Left ventricle myocardium inferior (tissue), 1 donor: ENCODE measurements around the gene PDE8A. TPM values are rescaled to one million over a fixed set of nuclear protein-coding genes. Genes with fewer than 3 reads are reported as not detected.

Experiments
- DNase-seq: peaks from one replicate; pipeline ENCODE4 v3.0.0-alpha.2; 2020
- H3K27ac ChIP-seq: fragments of 200-600 bp; replicated peaks from 2 replicates; pipeline ENCODE4 v1.8.0; 2021
- H3K27me3 ChIP-seq: fragments of 200-600 bp; 2 replicates; pipeline ENCODE4 v1.8.0; 2021; ENCODE audit warnings: low read depth
- H3K36me3 ChIP-seq: fragments of 200-600 bp; 2 replicates; pipeline ENCODE4 v1.8.0; 2021
- H3K4me1 ChIP-seq: fragments of 200-600 bp; 2 replicates; pipeline ENCODE4 v1.8.0; 2021
- H3K4me3 ChIP-seq: fragments of 200-600 bp; 2 replicates; pipeline ENCODE4 v1.8.0; 2021; ENCODE audit warnings: mild to moderate bottlenecking, moderate library complexity
- H3K9me3 ChIP-seq: fragments of 200-600 bp; replicated peaks from 2 replicates; pipeline ENCODE4 v1.8.0; 2021
- CTCF ChIP-seq: fragments of 200-600 bp; IDR thresholded peaks from 2 replicates; pipeline ENCODE4 v1.8.0; 2021; ENCODE audit warnings: antibody characterized with exemption, mild to moderate bottlenecking, borderline replicate concordance
- intact Hi-C: fragments of 100-400 bp; cut with micrococcal nuclease; formaldehyde crosslinking; loops from one replicate; pipeline ENCODE4 v1.11.0; 2022
- total RNA-seq: library from RNA; stranded (reverse); fragmentation: NEBNext Ultra II Directional; extraction: Animal tissue kit (Norgen Biotek cat#: 25700); gene quantifications from one replicate; pipeline ENCODE4 v1.2.1, GENCODE V29; 2021
- donor health status: DM: no; HTN: yes; CAD: no; lungs with severe emphysema.

Gene PDE8A
- total RNA-seq, 1 donor from 2014 or later = 17.8 TPM

GRCh38 chr15:85006201-85006600, 24.5 kb downstream of the PDE8A start:
- H3K4me1 ChIP-seq = peaks cover 98% of the 10 kb centered on the region
- no peaks in the 10 kb centered on the region for H3K9me3 ChIP-seq
- no peaks in the 10 kb centered on the region for H3K27me3 ChIP-seq
- no peak overlapping the region for H3K4me3 ChIP-seq
- intact Hi-C loops = no loop called here
- H3K27ac ChIP-seq = no peak overlapping the region
- TF ChIP-seq CTCF = no peak
- no peak for DNase-seq
- H3K36me3 ChIP-seq = no peaks in the 10 kb centered on the region

- Histone ChIP-seq H3K36me3 (no peaks in the 10 kb centered on the region), H3K4me1 (peaks cover 96% of the 10 kb centered on the region), H3K9me3 (no peaks in the 10 kb centered on the region), H3K4me3 (no peak overlapping the region), H3K27ac (peak overlapping the region; percentile 38), H3K27me3 (no peaks in the 10 kb centered on the region)
- intact Hi-C loops = no loop called here
- TF ChIP-seq CTCF = no peak
- no peak for DNase-seq
These were observed 25.0 kb downstream of the PDE8A start for GRCh38 chr15:85006655-85007054.

- DNase-seq = no peak
- H3K4me1 ChIP-seq = peaks cover 91% of the 10 kb centered on the region
- no peak overlapping the region for H3K4me3 ChIP-seq
- intact Hi-C loops = no loop called here
- H3K27ac ChIP-seq = peak overlapping the region; percentile 38
- no peak for TF ChIP-seq CTCF
- no peaks in the 10 kb centered on the region for H3K9me3 ChIP-seq
- H3K27me3 ChIP-seq = no peaks in the 10 kb centered on the region
- H3K36me3 ChIP-seq = no peaks in the 10 kb centered on the region
These were observed 25.5 kb downstream of the PDE8A start for GRCh38 chr15:85007137-85007536.

GRCh38 chr15:85007741-85008397, 26.2 kb downstream of the PDE8A start:
- no peak for TF ChIP-seq CTCF
- intact Hi-C loops = no loop called here
- peaks cover 85% of the 10 kb centered on the region for H3K4me1 ChIP-seq
- no peaks in the 10 kb centered on the region for H3K36me3 ChIP-seq
- no peak for DNase-seq
- H3K4me3 ChIP-seq = no peak overlapping the region
- no peaks in the 10 kb centered on the region for H3K27me3 ChIP-seq
- H3K27ac ChIP-seq = peak overlapping the region; percentile 77
- no peaks in the 10 kb centered on the region for H3K9me3 ChIP-seq

- no peaks in the 10 kb centered on the region for H3K27me3 ChIP-seq
- DNase-seq = no peak
- H3K9me3 ChIP-seq = no peaks in the 10 kb centered on the region
- H3K27ac ChIP-seq = peak overlapping the region; percentile 77
- no peak for TF ChIP-seq CTCF
- no peak overlapping the region for H3K4me3 ChIP-seq
- no peaks in the 10 kb centered on the region for H3K36me3 ChIP-seq
- peaks cover 85% of the 10 kb centered on the region for H3K4me1 ChIP-seq
- intact Hi-C loops = no loop called here
These were observed 27.0 kb downstream of the PDE8A start for GRCh38 chr15:85008474-85009260.
